Activated CD4-positive, alpha-beta T cell treated with anti-CD3 and anti-CD28 coated beads, Interleukin-2, amount 50 U/mL, for 4 hours (primary cell): ENCODE results near the gene CRYZL1.

Experiments used
- DNase-seq, 2 experiments: peaks; one replicate each; pipeline ENCODE4 v3.0.0-alpha.2; 2020

Gene CRYZL1

DNA sequence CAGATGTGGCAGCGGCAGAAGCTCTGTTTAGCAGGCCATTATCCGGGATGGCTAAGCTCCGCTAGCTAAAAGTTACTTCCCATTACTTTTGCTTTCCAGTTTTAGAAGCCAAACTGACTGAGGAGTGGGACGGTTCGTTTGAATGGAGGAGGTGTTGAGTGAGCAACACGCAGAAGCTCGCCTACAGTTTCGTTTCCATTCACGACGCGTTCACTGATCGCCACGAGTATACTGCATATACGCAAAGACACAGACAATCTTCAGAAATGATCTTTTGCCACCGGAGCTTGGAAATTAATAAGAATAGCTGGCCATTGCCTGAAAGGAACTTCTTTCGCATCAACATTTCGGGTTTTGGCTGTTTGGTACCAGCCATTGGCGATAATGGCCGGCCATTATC lies 84.1 kb downstream of the CRYZL1 start:
- DNase-seq: no peak

DNA sequence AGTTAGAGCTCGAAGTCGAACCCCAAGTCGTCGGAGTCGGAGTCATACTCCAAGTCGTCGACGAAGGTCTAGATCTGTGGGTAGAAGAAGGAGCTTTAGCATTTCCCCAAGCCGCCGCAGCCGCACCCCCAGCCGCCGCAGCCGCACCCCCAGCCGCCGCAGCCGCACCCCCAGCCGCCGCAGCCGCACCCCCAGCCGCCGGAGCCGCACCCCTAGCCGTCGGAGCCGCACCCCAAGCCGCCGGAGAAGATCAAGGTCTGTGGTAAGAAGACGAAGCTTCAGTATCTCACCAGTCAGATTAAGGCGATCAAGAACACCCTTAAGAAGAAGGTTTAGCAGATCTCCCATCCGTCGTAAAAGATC lies 86.6 kb downstream of the CRYZL1 start:
- no peak for DNase-seq

DNA sequence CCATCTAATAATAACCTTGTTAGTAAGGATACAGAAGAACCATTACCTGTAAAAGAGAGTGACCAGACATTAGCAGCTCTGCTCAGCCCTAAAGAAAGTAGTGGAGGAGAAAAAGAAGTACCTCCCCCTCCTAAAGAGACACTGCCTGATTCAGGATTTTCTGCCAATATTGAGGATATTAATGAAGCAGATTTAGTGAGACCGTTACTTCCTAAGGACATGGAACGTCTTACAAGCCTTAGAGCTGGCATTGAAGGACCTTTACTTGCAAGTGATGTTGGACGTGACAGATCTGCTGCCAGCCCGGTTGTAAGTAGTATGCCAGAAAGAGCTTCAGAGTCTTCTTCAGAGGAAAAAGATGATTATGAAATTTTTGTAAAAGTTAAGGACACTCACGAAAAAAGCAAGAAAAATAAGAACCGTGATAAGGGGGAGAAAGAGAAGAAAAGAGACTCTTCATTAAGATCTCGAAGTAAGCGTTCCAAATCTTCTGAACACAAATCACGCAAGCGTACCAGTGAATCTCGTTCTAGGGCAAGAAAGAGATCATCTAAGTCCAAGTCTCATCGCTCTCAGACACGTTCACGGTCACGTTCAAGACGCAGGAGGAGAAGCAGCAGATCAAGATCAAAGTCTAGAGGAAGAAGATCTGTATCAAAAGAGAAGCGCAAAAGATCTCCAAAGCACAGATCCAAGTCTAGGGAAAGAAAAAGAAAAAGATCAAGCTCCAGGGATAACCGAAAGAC lies 87.1 kb downstream of the CRYZL1 start:
- no peak for DNase-seq

DNA sequence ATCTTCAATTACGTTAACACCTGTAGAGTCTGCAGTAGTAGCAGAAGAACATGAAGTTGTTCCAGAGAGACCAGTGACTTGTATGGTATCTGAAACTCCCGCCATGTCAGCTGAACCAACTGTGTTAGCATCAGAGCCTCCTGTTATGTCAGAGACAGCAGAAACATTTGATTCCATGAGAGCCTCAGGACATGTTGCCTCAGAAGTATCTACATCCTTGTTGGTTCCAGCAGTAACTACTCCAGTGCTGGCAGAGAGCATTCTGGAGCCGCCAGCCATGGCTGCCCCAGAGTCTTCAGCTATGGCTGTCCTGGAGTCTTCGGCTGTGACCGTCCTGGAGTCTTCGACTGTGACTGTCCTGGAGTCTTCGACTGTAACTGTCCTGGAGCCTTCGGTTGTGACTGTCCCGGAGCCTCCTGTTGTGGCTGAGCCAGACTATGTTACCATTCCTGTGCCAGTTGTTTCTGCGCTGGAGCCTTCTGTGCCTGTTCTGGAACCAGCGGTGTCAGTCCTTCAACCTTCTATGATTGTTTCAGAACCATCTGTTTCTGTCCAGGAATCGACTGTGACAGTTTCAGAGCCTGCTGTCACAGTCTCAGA lies 88.4 kb downstream of the CRYZL1 start:
- no peak for DNase-seq

DNA sequence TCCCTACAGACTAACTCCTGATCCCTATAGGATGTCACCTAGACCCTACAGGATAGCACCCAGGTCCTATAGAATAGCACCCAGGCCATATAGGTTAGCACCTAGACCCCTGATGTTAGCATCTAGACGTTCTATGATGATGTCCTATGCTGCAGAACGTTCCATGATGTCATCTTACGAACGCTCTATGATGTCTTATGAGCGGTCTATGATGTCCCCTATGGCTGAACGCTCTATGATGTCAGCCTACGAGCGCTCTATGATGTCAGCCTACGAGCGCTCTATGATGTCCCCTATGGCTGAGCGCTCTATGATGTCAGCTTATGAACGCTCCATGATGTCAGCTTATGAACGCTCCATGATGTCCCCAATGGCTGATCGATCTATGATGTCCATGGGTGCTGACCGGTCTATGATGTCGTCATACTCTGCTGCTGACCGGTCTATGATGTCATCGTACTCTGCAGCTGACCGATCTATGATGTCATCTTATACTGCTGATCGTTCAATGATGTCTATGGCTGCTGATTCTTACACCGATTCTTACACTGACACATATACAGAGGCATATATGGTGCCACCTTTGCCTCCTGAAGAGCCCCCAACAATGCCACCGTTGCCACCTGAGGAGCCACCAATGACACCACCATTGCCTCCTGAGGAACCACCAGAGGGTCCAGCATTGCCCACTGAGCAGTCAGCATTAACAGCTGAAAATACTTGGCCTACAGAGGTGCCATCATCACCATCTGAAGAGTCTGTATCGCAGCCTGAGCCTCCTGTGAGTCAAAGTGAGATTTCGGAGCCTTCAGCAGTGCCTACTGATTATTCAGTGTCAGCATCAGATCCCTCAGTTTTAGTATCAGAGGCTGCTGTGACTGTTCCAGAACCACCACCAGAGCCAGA lies 89.2 kb downstream of the CRYZL1 start:
- no peak for DNase-seq

DNA sequence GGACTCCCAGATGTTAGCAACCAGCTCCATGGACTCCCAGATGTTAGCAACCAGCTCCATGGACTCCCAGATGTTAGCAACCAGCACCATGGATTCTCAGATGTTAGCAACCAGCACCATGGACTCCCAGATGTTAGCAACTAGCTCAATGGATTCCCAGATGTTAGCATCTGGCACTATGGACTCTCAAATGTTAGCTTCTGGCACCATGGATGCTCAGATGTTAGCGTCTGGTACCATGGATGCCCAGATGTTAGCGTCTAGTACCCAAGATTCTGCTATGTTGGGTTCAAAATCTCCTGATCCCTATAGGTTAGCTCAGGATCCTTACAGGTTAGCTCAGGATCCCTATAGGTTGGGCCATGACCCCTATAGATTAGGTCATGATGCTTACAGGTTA lies 89.9 kb downstream of the CRYZL1 start:
- no peak for DNase-seq

DNA sequence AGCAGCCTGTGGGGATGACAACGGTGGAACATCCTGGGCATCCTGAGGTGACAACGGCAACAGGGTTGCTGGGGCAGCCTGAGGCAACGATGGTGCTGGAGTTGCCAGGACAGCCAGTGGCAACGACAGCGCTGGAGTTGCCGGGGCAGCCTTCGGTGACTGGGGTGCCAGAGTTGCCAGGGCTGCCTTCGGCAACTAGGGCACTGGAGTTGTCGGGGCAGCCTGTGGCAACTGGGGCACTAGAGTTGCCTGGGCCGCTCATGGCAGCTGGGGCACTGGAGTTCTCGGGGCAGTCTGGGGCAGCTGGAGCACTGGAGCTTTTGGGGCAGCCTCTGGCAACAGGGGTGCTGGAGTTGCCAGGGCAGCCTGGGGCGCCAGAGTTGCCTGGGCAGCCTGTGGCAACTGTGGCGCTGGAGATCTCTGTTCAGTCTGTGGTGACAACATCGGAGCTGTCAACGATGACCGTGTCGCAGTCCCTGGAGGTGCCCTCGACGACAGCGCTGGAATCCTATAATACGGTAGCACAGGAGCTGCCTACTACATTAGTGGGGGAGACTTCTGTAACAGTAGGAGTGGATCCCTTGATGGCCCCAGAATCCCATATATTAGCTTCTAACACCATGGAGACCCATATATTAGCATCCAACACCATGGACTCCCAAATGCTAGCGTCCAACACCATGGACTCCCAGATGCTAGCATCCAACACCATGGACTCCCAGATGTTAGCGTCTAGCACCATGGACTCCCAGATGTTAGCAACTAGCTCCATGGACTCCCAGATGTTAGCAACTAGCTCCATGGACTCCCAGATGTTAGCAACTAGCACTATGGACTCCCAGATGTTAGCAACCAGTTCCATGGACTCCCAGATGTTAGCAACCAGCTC lies 90.5 kb downstream of the CRYZL1 start:
- DNase-seq: no peak

DNA sequence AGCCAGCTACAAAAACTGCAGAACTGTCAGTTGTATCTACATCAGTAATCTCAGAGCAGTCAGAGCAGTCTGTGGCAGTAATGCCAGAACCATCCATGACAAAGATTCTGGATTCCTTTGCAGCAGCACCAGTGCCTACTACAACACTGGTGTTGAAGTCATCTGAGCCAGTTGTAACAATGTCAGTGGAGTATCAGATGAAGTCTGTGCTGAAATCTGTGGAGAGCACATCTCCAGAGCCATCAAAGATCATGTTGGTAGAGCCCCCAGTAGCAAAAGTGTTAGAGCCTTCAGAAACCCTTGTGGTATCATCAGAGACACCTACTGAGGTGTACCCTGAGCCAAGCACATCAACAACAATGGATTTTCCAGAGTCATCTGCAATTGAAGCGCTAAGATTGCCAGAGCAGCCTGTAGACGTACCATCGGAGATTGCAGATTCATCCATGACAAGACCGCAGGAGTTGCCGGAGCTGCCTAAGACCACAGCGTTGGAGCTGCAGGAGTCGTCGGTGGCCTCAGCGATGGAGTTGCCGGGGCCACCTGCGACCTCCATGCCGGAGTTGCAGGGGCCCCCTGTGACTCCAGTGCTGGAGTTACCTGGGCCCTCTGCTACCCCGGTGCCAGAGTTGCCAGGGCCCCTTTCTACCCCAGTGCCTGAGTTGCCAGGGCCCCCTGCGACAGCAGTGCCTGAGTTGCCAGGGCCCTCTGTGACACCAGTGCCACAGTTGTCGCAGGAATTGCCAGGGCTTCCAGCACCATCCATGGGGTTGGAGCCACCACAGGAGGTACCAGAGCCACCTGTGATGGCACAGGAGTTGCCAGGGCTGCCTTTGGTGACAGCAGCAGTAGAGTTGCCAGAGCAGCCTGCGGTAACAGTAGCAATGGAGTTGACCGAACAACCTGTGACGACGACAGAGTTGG lies 91.4 kb downstream of the CRYZL1 start:
- no peak for DNase-seq

DNA sequence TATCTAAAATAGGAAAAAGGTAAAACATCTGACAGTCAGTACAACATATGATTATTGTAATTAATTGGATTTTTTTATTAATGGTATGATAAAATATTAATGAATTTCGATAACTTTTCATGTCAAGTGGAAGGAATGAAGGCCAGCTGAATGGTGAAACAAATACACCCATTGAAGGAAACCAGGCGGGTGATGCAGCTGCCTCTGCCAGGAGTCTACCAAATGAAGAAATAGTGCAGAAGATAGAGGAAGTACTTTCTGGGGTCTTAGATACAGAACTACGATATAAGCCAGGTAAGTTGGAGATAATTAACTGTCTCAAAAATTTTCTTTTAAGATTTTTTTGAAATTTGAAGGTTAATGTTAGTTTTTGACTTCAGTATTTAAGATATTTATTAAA lies 95.5 kb downstream of the CRYZL1 start:
- no peak for DNase-seq

DNA sequence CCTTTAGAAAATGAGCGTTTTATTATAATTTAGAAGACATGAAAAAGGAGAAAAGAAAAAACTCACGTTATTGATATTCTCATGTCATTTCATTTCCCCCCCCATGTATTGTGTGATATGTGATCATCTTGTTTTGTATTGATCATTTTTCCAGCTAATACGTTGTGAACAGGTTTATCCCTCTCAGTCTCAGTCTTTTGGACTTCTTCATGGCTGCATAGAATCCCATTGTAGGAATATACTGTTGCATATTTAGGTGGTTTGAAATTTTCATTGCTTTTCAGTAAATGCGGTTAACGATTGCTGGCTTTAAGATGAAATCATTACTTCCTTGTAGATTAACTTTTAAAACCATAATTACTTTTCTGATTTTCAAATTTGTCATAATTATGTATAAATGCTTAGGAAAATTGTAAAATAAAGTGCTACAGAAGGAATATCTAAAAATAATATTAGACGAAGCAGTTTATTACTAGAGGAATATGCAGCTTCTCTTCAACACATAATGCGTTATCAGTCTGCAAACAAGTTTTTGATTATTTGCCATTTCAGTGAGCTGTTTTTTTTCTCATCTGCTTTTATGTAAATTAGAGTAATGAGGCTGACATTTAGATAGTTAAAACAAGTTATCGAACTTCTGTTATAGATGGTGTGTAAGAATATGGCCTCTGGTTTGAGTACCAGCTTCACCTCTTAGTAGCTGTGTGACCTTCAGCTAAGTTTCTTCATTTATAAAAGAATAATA lies 96.9 kb downstream of the CRYZL1 start:
- no peak for DNase-seq

DNA sequence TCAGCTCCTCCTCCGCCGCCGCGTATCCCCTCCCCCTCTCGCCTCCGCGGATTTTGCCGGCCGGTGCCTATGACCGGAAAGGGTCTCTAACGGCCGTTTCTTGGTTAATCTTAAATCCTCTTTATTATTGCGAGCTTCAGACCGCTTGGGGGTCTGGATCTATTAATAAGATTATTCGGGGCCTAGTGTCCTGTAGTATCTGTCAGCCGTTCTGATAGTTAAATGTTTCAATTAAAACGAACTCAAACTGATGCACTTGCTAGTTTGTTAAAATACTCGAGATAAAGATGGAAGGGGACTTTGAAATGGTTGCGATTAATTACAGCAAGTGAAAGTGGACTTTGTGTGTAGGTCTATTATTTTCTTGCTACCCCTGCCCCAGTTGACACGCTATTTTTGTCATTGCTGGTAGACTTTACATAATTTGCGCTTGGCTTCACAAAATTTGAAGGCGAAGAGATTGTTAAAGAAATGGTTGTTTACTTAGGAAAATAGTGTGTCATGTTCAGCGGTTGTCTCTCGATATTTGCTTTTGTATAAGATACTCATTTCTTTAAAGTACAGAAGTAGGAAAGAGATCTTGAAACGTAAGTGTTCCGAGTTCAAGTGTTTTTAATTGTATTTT lies 97.9 kb downstream of the CRYZL1 start:
- DNase-seq: no peak

DNA sequence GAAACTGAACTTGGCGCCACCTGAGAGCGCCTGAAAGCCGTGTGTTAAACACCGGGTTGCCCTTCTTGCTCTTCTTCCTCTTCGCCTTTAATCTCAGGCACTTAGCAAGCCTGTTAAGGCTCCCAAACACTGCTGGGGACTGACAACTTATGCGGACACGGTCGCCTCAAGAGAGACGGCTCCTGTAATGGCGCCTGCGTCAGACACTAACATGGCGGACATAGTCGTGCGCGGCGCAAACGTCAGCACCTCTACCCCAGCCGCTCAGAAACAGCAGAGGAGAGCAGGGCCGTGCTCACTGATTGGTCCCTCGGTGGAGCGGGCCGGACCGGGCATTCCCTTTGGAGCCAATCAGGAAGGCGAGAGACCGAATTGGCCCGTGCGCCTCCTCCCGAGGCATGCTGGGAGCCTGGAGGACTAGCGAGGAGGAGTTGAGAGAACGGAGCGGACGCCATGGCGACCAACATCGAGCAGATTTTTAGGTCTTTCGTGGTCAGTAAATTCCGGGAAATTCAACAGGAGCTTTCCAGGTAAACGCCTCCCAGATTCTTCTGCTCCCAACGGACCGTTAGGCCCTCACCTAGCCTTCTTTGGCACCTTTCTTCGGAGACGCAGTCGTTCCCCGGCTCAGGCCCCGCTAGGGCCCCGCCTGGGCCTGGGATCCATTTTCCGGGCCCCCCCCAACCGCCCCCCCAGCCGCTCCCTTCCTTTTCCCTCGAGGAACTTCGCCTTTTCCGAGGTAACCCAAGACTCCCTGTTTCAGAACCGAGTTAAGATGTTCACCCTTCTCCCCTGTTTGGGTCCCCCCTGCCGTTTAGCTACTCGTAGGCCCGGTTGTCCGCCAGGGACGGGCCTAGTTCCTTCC lies 98.7 kb downstream of the CRYZL1 start, which contains the start of gene SON:
Gene SON (plus strand): TSS at position 399 of the 865 bp plus-strand sequence. CDS start 55 bp downstream, at position 454.
- DNase-seq: peak; percentile 95 to 97

DNA sequence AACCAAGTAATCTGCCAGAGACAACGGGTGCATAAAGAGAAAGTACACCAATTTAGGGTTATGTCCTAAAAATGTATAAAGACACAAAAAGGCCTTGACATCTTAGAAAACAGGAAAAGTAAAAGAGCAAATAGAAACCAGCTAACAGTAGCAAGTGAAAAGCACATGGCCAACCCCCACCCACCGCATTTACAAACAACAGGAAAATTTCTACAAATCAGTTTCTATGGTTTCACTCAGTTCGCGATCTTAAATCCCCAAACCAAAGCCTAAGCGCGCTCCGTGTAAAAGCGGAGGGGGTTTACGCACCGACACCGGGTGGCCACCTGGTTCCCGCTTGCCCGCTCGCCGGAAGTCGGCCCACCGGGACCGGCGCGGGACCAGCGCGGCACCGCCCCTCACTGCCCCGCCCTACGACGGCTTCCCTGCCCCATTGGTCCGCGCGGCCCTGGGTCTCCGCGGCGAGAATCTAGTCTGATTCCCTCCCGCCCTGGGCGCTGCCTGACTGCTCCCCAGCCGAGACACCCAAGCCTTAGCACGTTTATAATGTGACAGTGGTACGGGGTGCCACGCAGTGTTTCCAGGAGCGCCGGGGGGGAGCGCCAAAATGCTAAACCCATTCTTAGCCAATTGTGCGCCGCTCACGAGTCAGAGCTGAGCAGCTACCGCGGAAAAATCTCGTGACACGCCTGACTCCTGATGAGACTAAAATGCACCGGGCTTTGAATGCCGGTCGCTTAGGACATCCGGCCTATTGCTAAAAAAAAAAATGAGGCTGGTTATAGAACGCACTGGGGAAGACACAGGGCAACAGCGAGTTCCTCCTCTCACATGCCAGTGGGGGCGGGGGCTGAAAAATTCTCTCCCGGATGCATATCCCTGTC lies 99.5 kb downstream of the CRYZL1 start, which contains the start of gene GART:
Gene GART (minus strand): TSS at position 362 of the 884 bp plus-strand sequence. CDS start 2,802 bp downstream, outside the sequence.
- DNase-seq: peak; percentile 67 to 71

DNA sequence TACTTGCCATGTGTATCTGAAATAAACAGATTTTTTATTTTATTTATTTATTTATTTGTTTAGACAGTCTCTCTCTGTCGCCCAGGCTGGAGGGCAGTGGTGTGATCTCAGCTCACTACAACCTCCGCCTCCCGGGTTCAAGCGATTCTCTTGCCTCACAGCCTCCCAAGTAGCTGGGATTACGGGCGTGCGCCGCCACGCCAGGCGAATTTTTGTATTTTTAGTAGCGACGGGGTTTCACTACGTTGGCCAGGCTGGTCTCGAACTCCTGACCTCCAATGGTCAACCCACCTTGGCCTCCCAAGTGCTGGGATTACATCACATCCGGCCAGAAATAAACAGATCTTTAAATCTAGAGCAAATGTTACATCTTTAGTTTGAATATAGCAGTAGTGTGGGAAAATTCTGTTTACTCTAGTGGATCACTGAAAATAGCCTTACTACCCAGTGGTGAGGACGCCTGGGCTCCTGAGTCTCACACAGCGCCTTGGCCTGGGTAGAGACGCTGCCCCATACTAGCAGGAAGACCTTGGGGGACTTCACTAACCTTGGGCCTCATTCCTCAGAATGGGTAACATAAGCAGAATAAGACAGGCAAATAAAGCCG lies 100.3 kb downstream of the CRYZL1 start:
- no peak for DNase-seq

DNA sequence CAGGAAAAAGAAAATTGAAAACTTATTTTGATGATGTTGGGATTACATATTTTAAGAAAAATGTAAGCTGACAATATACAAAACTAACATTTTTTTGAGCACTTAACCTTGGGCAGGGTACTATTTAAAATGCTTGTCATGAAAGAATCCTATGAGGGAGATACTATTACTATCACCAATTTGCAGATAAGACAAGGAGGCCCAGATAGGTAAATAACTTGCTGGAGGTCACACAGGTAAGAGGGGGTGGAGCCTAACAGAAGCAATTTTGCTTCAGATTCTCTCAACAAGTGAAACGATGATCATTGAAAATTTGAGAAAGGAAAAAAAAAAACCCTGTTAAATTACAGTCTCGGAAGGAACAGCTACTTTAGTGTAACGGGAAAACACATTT lies 100.8 kb downstream of the CRYZL1 start:
- no peak for DNase-seq

DNA sequence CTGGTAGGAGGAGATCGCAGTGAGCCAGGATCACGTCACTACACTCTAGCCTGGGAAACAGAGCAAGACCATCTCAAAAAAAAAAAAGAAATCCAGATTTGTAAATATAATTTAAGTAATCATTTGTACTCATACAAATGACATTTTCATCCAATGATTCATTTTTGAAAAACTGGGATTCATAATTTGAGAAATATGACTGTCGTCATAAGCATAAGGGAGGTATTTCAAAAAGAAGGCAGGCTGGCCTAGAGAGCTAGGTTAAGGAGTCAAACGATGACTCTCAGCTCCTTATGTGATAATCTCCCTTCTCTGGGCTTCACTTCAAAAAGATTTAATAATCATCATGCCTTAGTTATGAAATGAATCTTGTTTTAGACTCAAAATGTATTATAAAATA lies 101.9 kb downstream of the CRYZL1 start:
- DNase-seq: no peak
